Tibial nerve (tissue), 3 donors: ENCODE data around the gene CHRNA4.

Source experiments
- POLR2A ChIP-seq, 2 donors: fragments of 450-650 bp; IDR thresholded peaks; one replicate each; pipeline ENCODE4 v1.6.1; 2017; ENCODE audit warnings: antibody characterized with exemption in 2 of 2, mild to moderate bottlenecking in 2 of 2, moderate library complexity in 2 of 2
- TF ChIP-seq, protein P1 (sequence below), 5 experiments: fragments of 200-600 bp in 3 of 5; fragments of 450-650 bp in 2 of 5; sonication (generic) in 3 of 5; IDR thresholded peaks; one replicate each; pipeline ENCODE4 v1.5.1; 2016 to 2019; ENCODE audit warnings: antibody characterized with exemption in 5 of 5, mild to moderate bottlenecking in 3 of 5, moderate library complexity in 2 of 5

DNA sequence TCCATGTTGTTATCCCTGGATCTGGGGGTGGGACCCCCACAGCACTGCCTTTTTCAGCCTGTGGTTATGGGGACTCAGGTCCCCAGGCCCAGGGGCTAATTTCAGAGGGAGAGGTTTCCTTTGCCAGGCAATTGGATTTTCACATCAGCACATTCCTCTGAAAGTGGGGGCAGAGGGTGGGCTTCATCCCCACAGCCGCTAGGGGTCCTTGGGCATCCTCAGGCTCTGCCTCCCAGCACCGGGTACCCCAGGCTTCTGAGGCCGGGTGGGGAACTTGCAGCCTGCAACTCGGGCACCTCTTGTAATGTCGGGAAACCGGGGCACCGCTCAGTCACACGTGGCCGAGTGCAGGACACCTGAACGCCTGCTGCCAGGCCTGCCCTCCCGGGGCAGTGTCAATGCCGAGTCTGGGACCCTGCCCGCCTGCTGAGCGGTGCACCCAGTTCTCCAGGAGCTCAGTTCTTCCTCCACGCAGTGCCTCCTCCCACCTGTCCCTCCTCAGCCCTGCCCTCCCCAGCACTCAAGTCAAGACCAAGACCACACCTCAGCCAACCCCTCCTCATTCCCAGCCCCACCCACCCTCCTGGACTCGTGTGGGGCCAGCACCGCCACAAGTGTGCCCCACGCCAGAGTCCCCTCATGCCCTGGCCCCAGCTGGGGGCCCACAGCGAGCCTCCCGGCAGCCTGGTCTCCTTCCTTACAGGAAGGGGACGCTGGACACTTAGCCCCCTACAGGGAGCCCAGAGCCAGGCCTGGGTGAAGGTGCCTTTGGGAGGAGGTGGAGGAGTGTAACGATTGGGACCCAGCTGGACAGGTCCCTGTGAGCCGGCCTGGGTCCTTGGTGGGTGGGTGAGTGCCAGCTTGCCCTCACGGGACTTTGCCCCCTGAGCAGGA lies 8.8 kb upstream of the CHRNA4 start:
- TF ChIP-seq, protein P1, sequence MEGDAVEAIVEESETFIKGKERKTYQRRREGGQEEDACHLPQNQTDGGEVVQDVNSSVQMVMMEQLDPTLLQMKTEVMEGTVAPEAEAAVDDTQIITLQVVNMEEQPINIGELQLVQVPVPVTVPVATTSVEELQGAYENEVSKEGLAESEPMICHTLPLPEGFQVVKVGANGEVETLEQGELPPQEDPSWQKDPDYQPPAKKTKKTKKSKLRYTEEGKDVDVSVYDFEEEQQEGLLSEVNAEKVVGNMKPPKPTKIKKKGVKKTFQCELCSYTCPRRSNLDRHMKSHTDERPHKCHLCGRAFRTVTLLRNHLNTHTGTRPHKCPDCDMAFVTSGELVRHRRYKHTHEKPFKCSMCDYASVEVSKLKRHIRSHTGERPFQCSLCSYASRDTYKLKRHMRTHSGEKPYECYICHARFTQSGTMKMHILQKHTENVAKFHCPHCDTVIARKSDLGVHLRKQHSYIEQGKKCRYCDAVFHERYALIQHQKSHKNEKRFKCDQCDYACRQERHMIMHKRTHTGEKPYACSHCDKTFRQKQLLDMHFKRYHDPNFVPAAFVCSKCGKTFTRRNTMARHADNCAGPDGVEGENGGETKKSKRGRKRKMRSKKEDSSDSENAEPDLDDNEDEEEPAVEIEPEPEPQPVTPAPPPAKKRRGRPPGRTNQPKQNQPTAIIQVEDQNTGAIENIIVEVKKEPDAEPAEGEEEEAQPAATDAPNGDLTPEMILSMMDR (IDR thresholded peaks at IDR 0.05) = no peak
- TF ChIP-seq POLR2A (IDR thresholded peaks at IDR 0.05) = no peak
